Measurements from ENCODE around the gene FCHSD2. TPM values are rescaled to one million over a fixed set of nuclear protein-coding genes. Genes with fewer than 3 reads are reported as not detected.
"Not testable (repeated sequence)": the region's sequence is repeated elsewhere in the genome, so short reads cannot be mapped to it uniquely, and the experiment has no call there.

Gene FCHSD2
- total and polyA plus RNA-seq, 4 donors = 7.6 to 18.7 (median 9.9) TPM

DNA sequence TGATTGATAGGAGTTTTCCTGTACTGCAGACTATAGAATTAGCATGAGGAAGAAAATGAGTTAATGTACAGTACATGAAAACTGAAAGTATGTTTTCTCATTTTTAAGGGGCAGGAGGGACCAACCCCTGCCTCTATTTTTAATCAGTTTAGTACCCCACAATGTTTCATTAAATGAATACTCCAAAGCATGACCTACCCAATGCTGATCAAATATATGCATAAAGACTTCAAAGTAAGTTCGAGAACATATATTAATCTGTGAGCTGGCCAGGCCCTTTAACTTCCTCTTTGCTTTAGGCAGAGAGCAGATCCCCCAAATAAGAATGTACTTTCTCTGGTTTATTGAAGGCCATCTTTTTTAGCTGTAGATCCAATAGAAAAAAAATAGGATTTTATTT lies 161.0 kb downstream of the FCHSD2 start (continued):
- TF ChIP-seq, protein P1, sequence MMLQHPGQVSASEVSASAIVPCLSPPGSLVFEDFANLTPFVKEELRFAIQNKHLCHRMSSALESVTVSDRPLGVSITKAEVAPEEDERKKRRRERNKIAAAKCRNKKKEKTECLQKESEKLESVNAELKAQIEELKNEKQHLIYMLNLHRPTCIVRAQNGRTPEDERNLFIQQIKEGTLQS (IDR thresholded peaks at IDR 0.05) = no peak
- TF ChIP-seq HNF4G (IDR thresholded peaks at IDR 0.05) = no peak
- TF ChIP-seq HNF4A (conservative IDR thresholded peaks at IDR 0.05) = no peak
- no peak for TF ChIP-seq SP1 (IDR thresholded peaks at IDR 0.05)
- TF ChIP-seq FOXA2 (IDR thresholded peaks at IDR 0.05) = no peak
- TF ChIP-seq NR2F2 (IDR thresholded peaks at IDR 0.05) = no peak
- TF ChIP-seq, protein P2, sequence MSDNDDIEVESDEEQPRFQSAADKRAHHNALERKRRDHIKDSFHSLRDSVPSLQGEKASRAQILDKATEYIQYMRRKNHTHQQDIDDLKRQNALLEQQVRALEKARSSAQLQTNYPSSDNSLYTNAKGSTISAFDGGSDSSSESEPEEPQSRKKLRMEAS (IDR thresholded peaks at IDR 0.05) = no peak

DNA sequence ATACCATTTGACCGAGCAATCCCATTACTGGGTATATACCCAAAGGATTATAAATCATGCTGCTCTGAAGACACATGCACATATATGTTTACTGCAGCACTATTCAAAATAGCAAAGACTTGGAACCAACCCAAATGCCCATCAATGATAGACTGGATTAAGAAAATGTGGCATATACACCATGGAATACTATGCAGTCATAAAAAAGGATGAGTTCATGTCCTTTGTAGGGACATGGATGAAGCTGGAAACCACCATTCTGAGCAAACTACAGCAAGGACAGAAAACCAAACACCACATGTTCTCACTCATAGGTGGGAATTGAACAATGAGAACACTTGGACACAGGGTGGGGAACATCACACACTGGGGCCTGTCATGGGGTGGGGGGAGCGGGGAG lies 164.3 kb downstream of the FCHSD2 start:
- not testable (repeated sequence) for H3K9ac ChIP-seq (ENCODE audit: low read depth in 1 of 2, low read length in 2 of 2); DNase-seq (ENCODE audit: low spot score); H3K27ac ChIP-seq (ENCODE audit: low read depth in 1 of 2, low read length in 2 of 2); H3K36me3 ChIP-seq (ENCODE audit: control insufficient read depth in 4 of 4, insufficient read depth in 3 of 4, low read depth in 1 of 4, low read length in 3 of 4); H3K4me1 ChIP-seq (ENCODE audit: control insufficient read depth in 4 of 4, insufficient read depth in 4 of 4, low read length in 3 of 4); H3K27me3 ChIP-seq (ENCODE audit: control insufficient read depth in 4 of 4, insufficient read depth in 4 of 4, low read length in 3 of 4); H3K9me3 ChIP-seq (ENCODE audit: control insufficient read depth in 4 of 4, low read length in 3 of 4); H3K4me3 ChIP-seq (ENCODE audit: low read depth in 1 of 3, low read length in 3 of 3)
- 98% methylated on average over 2 of the region's 2 CpGs for WGBS

DNA sequence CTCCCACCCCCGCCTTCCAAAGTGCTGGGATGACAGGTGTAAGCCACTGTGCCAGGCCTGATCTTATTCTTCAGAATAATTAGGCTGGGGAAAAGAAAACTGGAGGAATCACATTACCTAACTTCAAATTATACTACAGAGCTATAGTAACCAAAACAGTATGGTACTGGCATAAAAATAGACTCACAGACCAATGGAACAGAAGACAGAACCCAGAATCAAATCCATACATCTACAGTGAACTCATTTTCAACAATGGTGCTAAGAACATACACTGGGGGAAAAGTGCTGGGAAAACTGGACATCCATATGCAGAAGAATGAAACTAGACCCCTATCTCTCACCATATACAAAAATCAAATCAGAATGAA lies 165.6 kb downstream of the FCHSD2 start:
- not testable (repeated sequence) for H3K4me3 ChIP-seq (ENCODE audit: low read depth in 1 of 3, low read length in 3 of 3); H3K27ac ChIP-seq (ENCODE audit: low read depth in 1 of 2, low read length in 2 of 2)
- WGBS = 94% methylated on average over 1 of the region's 1 CpG

DNA sequence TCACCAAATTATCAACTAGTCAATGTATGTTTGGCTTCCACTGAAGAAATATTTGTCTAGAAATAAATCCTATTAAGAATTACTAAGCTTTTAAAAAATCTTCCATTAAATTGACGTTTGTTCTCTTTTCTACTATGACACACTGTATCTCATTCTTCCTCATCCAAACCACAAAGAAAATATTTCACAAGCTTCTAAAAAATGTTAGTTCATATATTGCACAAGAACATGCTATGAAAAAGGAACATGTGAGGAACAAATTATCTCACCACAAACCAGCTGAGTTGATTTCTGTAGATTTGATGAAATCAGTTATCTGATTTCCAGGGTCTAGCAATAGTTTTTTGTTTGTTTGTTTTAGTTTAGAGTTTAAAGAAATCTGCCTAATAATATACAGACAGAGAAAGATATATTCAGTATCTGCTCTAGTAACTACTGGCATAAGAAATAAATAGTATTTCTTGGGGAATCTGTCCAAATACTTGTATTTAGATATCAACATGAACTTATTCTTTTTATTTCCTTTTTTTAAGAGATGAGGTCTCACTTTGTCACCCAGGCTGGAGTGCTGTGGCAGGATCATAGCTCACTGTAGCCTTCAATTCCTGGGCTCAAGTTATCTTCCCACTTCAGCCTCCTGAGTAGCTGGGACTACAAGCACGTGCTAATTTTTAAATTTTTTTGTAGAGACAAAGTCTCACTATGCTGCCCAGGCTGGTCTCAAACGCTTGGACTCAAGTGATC lies 166.2 kb downstream of the FCHSD2 start:
- Histone ChIP-seq H3K4me1 (ENCODE audit: control insufficient read depth in 4 of 4, insufficient read depth in 4 of 4, low read length in 3 of 4) (peaks cover 0 to 3% (median 0%) of the 10 kb centered on the region in 4 donors), H3K9ac (ENCODE audit: low read depth in 1 of 2, low read length in 2 of 2) (no peak overlapping the region), H3K4me3 (ENCODE audit: low read depth in 1 of 3, low read length in 3 of 3) (no peak overlapping the region), H3K27me3 (ENCODE audit: control insufficient read depth in 4 of 4, insufficient read depth in 4 of 4, low read length in 3 of 4) (no peaks in the 10 kb centered on the region), H3K27ac (ENCODE audit: low read depth in 1 of 2, low read length in 2 of 2) (peak overlapping the region in 1 of 2 donors; percentile 56), H3K36me3 (ENCODE audit: control insufficient read depth in 4 of 4, insufficient read depth in 3 of 4, low read depth in 1 of 4, low read length in 3 of 4) (peaks cover 0 to 4% (median 2%) of the 10 kb centered on the region in 4 donors), H3K9me3 (ENCODE audit: control insufficient read depth in 4 of 4, low read length in 3 of 4) (no peaks in the 10 kb centered on the region)
- TF ChIP-seq HNF4A (conservative IDR thresholded peaks at IDR 0.05) = no peak
- TF ChIP-seq SP1 (IDR thresholded peaks at IDR 0.05) = peak; percentile 10
- no peak for TF ChIP-seq HNF4G (IDR thresholded peaks at IDR 0.05)
- no peak for TF ChIP-seq TAF1 (conservative IDR thresholded peaks at IDR 0.05)
- DNase-seq (ENCODE audit: low spot score) = no peak
- 47% methylated on average over 3 of the region's 3 CpGs for WGBS

More for the DNA sequence above, 165.6 kb downstream of the FCHSD2 start:
- not testable (repeated sequence) for H3K36me3 ChIP-seq (ENCODE audit: control insufficient read depth in 4 of 4, insufficient read depth in 3 of 4, low read depth in 1 of 4, low read length in 3 of 4); H3K27me3 ChIP-seq (ENCODE audit: control insufficient read depth in 4 of 4, insufficient read depth in 4 of 4, low read length in 3 of 4); H3K9me3 ChIP-seq (ENCODE audit: control insufficient read depth in 4 of 4, low read length in 3 of 4); H3K9ac ChIP-seq (ENCODE audit: low read depth in 1 of 2, low read length in 2 of 2); DNase-seq (ENCODE audit: low spot score); H3K4me1 ChIP-seq (ENCODE audit: control insufficient read depth in 4 of 4, insufficient read depth in 4 of 4, low read length in 3 of 4)

DNA sequence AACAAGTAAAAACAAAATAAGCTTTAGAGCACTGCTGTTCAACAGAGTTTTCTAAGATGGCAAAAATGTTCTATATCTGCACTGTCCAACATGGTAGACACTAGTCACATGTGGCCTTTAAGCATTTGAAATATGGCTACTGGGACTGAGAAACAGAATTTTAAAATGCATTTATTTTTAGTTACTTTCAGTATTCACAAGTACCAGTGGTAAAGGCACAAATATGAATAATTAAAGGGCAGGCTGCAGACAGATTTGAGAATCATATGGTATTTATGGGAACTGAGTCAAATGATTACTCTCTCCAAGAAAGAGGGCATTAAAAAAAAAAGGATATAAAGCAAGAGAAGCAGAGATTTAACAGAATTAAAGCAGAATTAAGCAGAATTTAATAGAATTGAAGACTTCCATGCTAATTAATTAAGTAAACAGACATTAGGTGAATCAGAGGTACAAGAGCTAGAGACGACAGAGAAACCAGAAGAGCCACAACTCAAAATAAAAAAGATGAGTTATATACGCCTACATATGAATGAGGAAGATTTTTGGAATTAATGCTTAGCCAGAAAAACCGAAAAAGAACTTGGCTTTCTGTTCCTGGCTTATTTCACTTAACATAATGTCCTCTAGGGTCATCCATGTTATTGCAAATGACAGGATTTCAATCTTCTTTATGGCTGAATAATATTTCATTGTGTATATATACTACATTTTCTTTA lies 167.5 kb downstream of the FCHSD2 start:
- 93% methylated on average over 3 of the region's 3 CpGs for WGBS
- Histone ChIP-seq H3K4me3 (ENCODE audit: low read depth in 1 of 3, low read length in 3 of 3) (no peak overlapping the region), H3K4me1 (ENCODE audit: control insufficient read depth in 4 of 4, insufficient read depth in 4 of 4, low read length in 3 of 4) (peaks cover 0 to 3% (median 0%) of the 10 kb centered on the region in 4 donors), H3K9me3 (ENCODE audit: control insufficient read depth in 4 of 4, low read length in 3 of 4) (no peaks in the 10 kb centered on the region), H3K36me3 (ENCODE audit: control insufficient read depth in 4 of 4, insufficient read depth in 3 of 4, low read depth in 1 of 4, low read length in 3 of 4) (peaks cover 0 to 3% (median 0%) of the 10 kb centered on the region in 4 donors), H3K27me3 (ENCODE audit: control insufficient read depth in 4 of 4, insufficient read depth in 4 of 4, low read length in 3 of 4) (no peaks in the 10 kb centered on the region), H3K9ac (ENCODE audit: low read depth in 1 of 2, low read length in 2 of 2) (no peak overlapping the region), H3K27ac (ENCODE audit: low read depth in 1 of 2, low read length in 2 of 2) (no peak overlapping the region)
- TF ChIP-seq TAF1 (conservative IDR thresholded peaks at IDR 0.05) = no peak
- TF ChIP-seq RXRA (IDR thresholded peaks at IDR 0.05) = no peak
- TF ChIP-seq, protein P1 (IDR thresholded peaks at IDR 0.05) = no peak
- TF ChIP-seq FOXA1 (IDR thresholded peaks at IDR 0.05) = no peak
- TF ChIP-seq JUND (IDR thresholded peaks at IDR 0.05) = no peak
- TF ChIP-seq, protein P2 (IDR thresholded peaks at IDR 0.05) = no peak
- no peak for TF ChIP-seq EGR1 (IDR thresholded peaks at IDR 0.05; ENCODE audit: low read depth in 2 of 2)
- no peak for TF ChIP-seq RAD21 (IDR thresholded peaks at IDR 0.05)
- TF ChIP-seq SP1 (IDR thresholded peaks at IDR 0.05) = no peak
- no peak for TF ChIP-seq NR2F2 (IDR thresholded peaks at IDR 0.05)
- DNase-seq (ENCODE audit: low spot score) = no peak

Data from liver (tissue), 9 donors.